IMR-90 (cell line): ENCODE data around the gene MEGF6. TPM values are rescaled to one million over a fixed set of nuclear protein-coding genes. Genes with fewer than 3 reads are reported as not detected.

ENCODE experiments used
- ATAC-seq: fragments of 200-7000 bp; cut with Tn5 transposase; 2 replicates; pipeline ENCODE4 v1.9.1; 2020; ENCODE audit warnings: low read depth, mild to moderate bottlenecking, moderate library complexity
- BruUV-seq: library from RNA; stranded (reverse); fragments of 400-500 nt; replicated peaks from 2 replicates; lab custom pipeline; 2021; lab: Mats Ljungman, UMichigan
- CTCF ChIA-PET: fragments of 300-600 bp; formaldehyde crosslinking; extraction: SDS; loops from one replicate; lab custom pipeline; 2021; ENCODE audit warnings: antibody characterized with exemption; lab: Yijun Ruan, JAX
- POLR2A ChIA-PET: fragments of 300-600 bp; sonication (Branson Sonifier 250); formaldehyde crosslinking; loops from one replicate; lab custom pipeline; 2022; ENCODE audit warnings: antibody characterized with exemption; ENCODE audit not compliant: unreplicated experiment; lab: Charles Lee
- DNase-seq: peaks from one replicate; pipeline ENCODE4 v3.0.0; 2013
- H2AFZ ChIP-seq: replicated peaks from 2 replicates; pipeline ENCODE3; 2013; ENCODE audit warnings: low read length, mild to moderate bottlenecking; ENCODE audit not compliant: poor library complexity
- H2AK5ac ChIP-seq: 2 replicates; pipeline ENCODE4 v1.6.1; 2013; ENCODE audit warnings: low read depth, low read length, inconsistent platforms
- H2AK9ac ChIP-seq: replicated peaks from 2 replicates; pipeline ENCODE3; 2013; ENCODE audit warnings: mild to moderate bottlenecking, low read depth, low read length, moderate library complexity; ENCODE audit not compliant: poor library complexity
- H2BK120ac ChIP-seq: 2 replicates; pipeline ENCODE4 v1.6.1; 2013; ENCODE audit warnings: low read depth, low read length, inconsistent platforms
- H2BK15ac ChIP-seq: 3 replicates; pipeline ENCODE4 v1.6.1; 2013; ENCODE audit warnings: low read depth, low read length, inconsistent platforms
- H2BK20ac ChIP-seq: 2 replicates; pipeline ENCODE4 v1.6.1; 2013; ENCODE audit warnings: low read depth, mild to moderate bottlenecking, inconsistent platforms, low read length, moderate library complexity
- H2BK5ac ChIP-seq: 2 replicates; pipeline ENCODE4 v1.6.1; 2013; ENCODE audit warnings: mild to moderate bottlenecking, low read depth, low read length, inconsistent platforms; ENCODE audit not compliant: poor library complexity, severe bottlenecking
- H3K14ac ChIP-seq: replicated peaks from 2 replicates; pipeline ENCODE4 v1.6.1; 2013; ENCODE audit warnings: low read depth, low read length, inconsistent platforms
- H3K18ac ChIP-seq: 2 replicates; pipeline ENCODE4 v1.6.1; 2013; ENCODE audit warnings: low read depth, low read length, control low read depth
- H3K23ac ChIP-seq: 2 replicates; pipeline ENCODE4 v1.6.1; 2013; ENCODE audit warnings: low read depth, low read length, inconsistent platforms
- H3K27ac ChIP-seq: 2 replicates; pipeline ENCODE4 v1.5.1; 2013; ENCODE audit warnings: mild to moderate bottlenecking, control low read depth, low read length; ENCODE audit not compliant: insufficient read depth
- H3K27me3 ChIP-seq: 2 replicates; pipeline ENCODE4 v1.6.1; 2013; ENCODE audit warnings: low read length; ENCODE audit not compliant: control insufficient read depth, insufficient read depth
- H3K36me3 ChIP-seq: 2 replicates; pipeline ENCODE4 v1.6.1; 2013; ENCODE audit warnings: low read length, mixed read lengths; ENCODE audit not compliant: control insufficient read depth, insufficient read depth
- H3K4ac ChIP-seq: 2 replicates; pipeline ENCODE4 v1.6.1; 2013; ENCODE audit warnings: low read depth, low read length, inconsistent platforms
- H3K4me1 ChIP-seq: 2 replicates; pipeline ENCODE4 v1.6.1; 2013; ENCODE audit warnings: low read length, mixed read lengths; ENCODE audit not compliant: control insufficient read depth, insufficient read depth
- H3K4me2 ChIP-seq: 2 replicates; pipeline ENCODE4 v1.6.1; 2013; ENCODE audit warnings: low read depth, mild to moderate bottlenecking, control low read depth, low read length, moderate library complexity
- H3K4me3 ChIP-seq: 2 replicates; pipeline ENCODE4 v1.5.1; 2013; ENCODE audit warnings: low read depth, mild to moderate bottlenecking, control low read depth, low read length, moderate library complexity; ENCODE audit not compliant: insufficient read depth
- H3K56ac ChIP-seq: 2 replicates; pipeline ENCODE4 v1.6.1; 2013; ENCODE audit warnings: low read length, inconsistent platforms; ENCODE audit not compliant: insufficient read depth; ENCODE audit errors: extremely low read depth
- H3K79me1 ChIP-seq, 2 experiments: 2 replicates each; pipeline ENCODE4 v1.6.1; 2013; ENCODE audit warnings: low read length in 2 of 2, inconsistent platforms in 1 of 2, low read depth in 1 of 2
- H3K9ac ChIP-seq: 2 replicates; pipeline ENCODE4 v1.6.1; 2013; ENCODE audit warnings: low read depth, low read length, control low read depth
- H3K9me1 ChIP-seq: 2 replicates; pipeline ENCODE4 v1.6.1; 2013; ENCODE audit warnings: low read length, inconsistent platforms; ENCODE audit not compliant: insufficient read depth
- H3K9me3 ChIP-seq: 2 replicates; pipeline ENCODE4 v1.6.1; 2013; ENCODE audit warnings: low read length; ENCODE audit not compliant: control insufficient read depth, insufficient read depth
- H4K20me1 ChIP-seq: 2 replicates; pipeline ENCODE4 v1.6.1; 2013; ENCODE audit warnings: low read length, inconsistent platforms; ENCODE audit not compliant: insufficient read depth
- H4K5ac ChIP-seq: 2 replicates; pipeline ENCODE4 v1.6.1; 2013; ENCODE audit warnings: mild to moderate bottlenecking, low read depth, low read length, control low read depth
- H4K8ac ChIP-seq, 2 experiments: 2 replicates each; pipeline ENCODE4 v1.6.1; 2013; ENCODE audit warnings: low read depth in 2 of 2, low read length in 2 of 2, control low read depth in 1 of 2, inconsistent platforms in 1 of 2
- H4K91ac ChIP-seq: 2 replicates; pipeline ENCODE4 v1.6.1; 2013; ENCODE audit warnings: low read depth, low read length, inconsistent platforms; ENCODE audit not compliant: insufficient read depth
- BHLHE40 ChIP-seq: fragments of 150-350 bp; IDR thresholded peaks from 2 replicates; pipeline ENCODE4 v1.6.1; 2016; ENCODE audit warnings: mild to moderate bottlenecking, low read depth, low read length
- CEBPB ChIP-seq: IDR thresholded peaks from 2 replicates; pipeline ENCODE4 v1.6.1; 2012; ENCODE audit warnings: low read depth, low read length, improper control_type of control experiment
- CHD1 ChIP-seq: IDR thresholded peaks from 2 replicates; pipeline ENCODE4 v1.6.1; 2012; ENCODE audit warnings: low read depth, low read length, improper control_type of control experiment
- CTCF ChIP-seq: conservative IDR thresholded peaks from 2 replicates; pipeline ENCODE4 v1.5.1; 2012; ENCODE audit warnings: mild to moderate bottlenecking, low read depth, low read length, improper control_type of control experiment
- ELK1 ChIP-seq: fragments of 150-350 bp; IDR thresholded peaks from 2 replicates; pipeline ENCODE4 v1.6.1; 2016; ENCODE audit warnings: low read depth, mild to moderate bottlenecking, low read length, moderate library complexity, borderline replicate concordance
- FOS ChIP-seq: fragments of 150-350 bp; IDR thresholded peaks from 2 replicates; pipeline ENCODE4 v1.6.1; 2016; ENCODE audit warnings: low read depth, low read length
- MAFK ChIP-seq: IDR thresholded peaks from 2 replicates; pipeline ENCODE4 v1.6.1; 2012; ENCODE audit warnings: low read depth, low read length, improper control_type of control experiment
- MAZ ChIP-seq: IDR thresholded peaks from 2 replicates; pipeline ENCODE4 v1.6.1; 2012; ENCODE audit warnings: low read depth, mild to moderate bottlenecking, low read length, improper control_type of control experiment, moderate library complexity, borderline replicate concordance
- MXI1 ChIP-seq: IDR thresholded peaks from 2 replicates; pipeline ENCODE4 v1.6.1; 2012; ENCODE audit warnings: low read depth, mild to moderate bottlenecking, low read length, moderate library complexity, borderline replicate concordance
- NFE2L2 ChIP-seq: fragments of 150-350 bp; IDR thresholded peaks from 2 replicates; pipeline ENCODE4 v1.6.1; 2016; ENCODE audit warnings: low read depth, mild to moderate bottlenecking, low read length
- POLR2A ChIP-seq: IDR thresholded peaks from 2 replicates; pipeline ENCODE4 v1.6.1; 2012; ENCODE audit warnings: mild to moderate bottlenecking, low read depth, low read length
- RAD21 ChIP-seq: IDR thresholded peaks from 2 replicates; pipeline ENCODE4 v1.6.1; 2012; ENCODE audit warnings: low read length, improper control_type of control experiment
- RCOR1 ChIP-seq: IDR thresholded peaks from 2 replicates; pipeline ENCODE4 v1.6.1; 2012; ENCODE audit warnings: mild to moderate bottlenecking, low read length, improper control_type of control experiment; ENCODE audit not compliant: insufficient replicate concordance
- RFX5 ChIP-seq: IDR thresholded peaks from 2 replicates; pipeline ENCODE4 v1.8.0; 2012; ENCODE audit warnings: low read depth, mild to moderate bottlenecking, low read length, moderate library complexity
- SMC3 ChIP-seq: fragments of 150-350 bp; IDR thresholded peaks from 2 replicates; pipeline ENCODE4 v1.6.1; 2016; ENCODE audit warnings: low read depth, mild to moderate bottlenecking, antibody characterized with exemption, low read length, moderate library complexity
- USF2 ChIP-seq: fragments of 150-350 bp; IDR thresholded peaks from 2 replicates; pipeline ENCODE4 v1.6.1; 2017; ENCODE audit warnings: mild to moderate bottlenecking, antibody characterized with exemption, low read length, low read depth
- WGBS, 2 experiments: methylation state at CpG; one replicate each; pipeline versions ENCODE4 v1.1.5 to v1.1.7; 2013; ENCODE audit warnings: missing lambda C conversion rate in 2 of 2; ENCODE audit not compliant: insufficient read length in 1 of 2; ENCODE audit errors: extremely low coverage in 2 of 2; 5-methylcytosine and 5-hydroxymethylcytosine counted together
- dilution Hi-C: fragments of 300-500 bp; cut with HindIII; formaldehyde crosslinking; loops from one replicate; pipeline ENCODE4 v1.14.3; 2018; ENCODE audit warnings: low sequenced_read_pairs; ENCODE audit not compliant: unreplicated experiment
- in situ Hi-C: fragments of 300-500 bp; cut with MboI; formaldehyde crosslinking; loops from 3 replicates; pipeline ENCODE4 v1.14.3; 2019; ENCODE audit warnings: low sequenced_read_pairs, inconsistent platforms, mixed read lengths
- intact Hi-C: fragments of 100-400 bp; cut with micrococcal nuclease; formaldehyde crosslinking; loops from 2 replicates; pipeline ENCODE4 v1.10.0; 2022
- polyA plus RNA-seq, 3 experiments: library from polyadenylated mRNA; depleted of rRNA; stranded (reverse); fragments of >200 nt; gene quantifications; 2 replicates each; pipeline ENCODE4 v1.2.3, GENCODE V29; 2012; ENCODE audit warnings: low replicate concordance in 1 of 3
- total RNA-seq: library from RNA; depleted of rRNA; stranded (reverse); fragments of >200 nt; gene quantifications from 2 replicates; pipeline ENCODE4 v1.2.3, GENCODE V29; 2012

MEGF6 gene
- total and polyA plus RNA-seq, 2 of the 4 experiments (the other 2 are of a cell fraction), result 0.72 to 4.1 TPM

GRCh38 chr1:3476666-3477065 lies 134.6 kb downstream of the MEGF6 start:
- WGBS, 2 experiments, result no CpG with 5 or more reads among the region's 16 CpGs
- H4K91ac ChIP-seq, result no peak overlapping the region
- CTCF ChIA-PET, result no interaction called here

More at GRCh38 chr1:3476666-3477065, 134.6 kb downstream of the MEGF6 start:
- no peak overlapping the region for H2AFZ ChIP-seq
- TF ChIP-seq USF2 (no peak), RAD21 (no peak), CEBPB (no peak), RCOR1 (no peak), RFX5 (no peak), MAFK (no peak), CTCF (no peak), MAZ (no peak), CHD1 (no peak), NFE2L2 (no peak), POLR2A (no peak), MXI1 (no peak), SMC3 (no peak), FOS (no peak), BHLHE40 (no peak), ELK1 (no peak)
- intact Hi-C loops, result no loop called here
- no peak overlapping the region for H3K9ac ChIP-seq
- H3K14ac ChIP-seq, result no peak overlapping the region
- no peak overlapping the region for H3K4me3 ChIP-seq
- H2BK20ac ChIP-seq, result no peak overlapping the region
- no peak overlapping the region for H3K4ac ChIP-seq
- H3K79me1 ChIP-seq, result no peaks in the 10 kb centered on the region
- no peak overlapping the region for H2AK9ac ChIP-seq
- H2BK5ac ChIP-seq, result no peak overlapping the region
- no peaks in the 10 kb centered on the region for H3K9me3 ChIP-seq
- no peak overlapping the region for H3K56ac ChIP-seq
- peaks cover 3% of the 10 kb centered on the region; the same call in 1 of the 2 replicates for H3K9me1 ChIP-seq
- no peak overlapping the region for H3K4me2 ChIP-seq
- no peak overlapping the region for H2BK120ac ChIP-seq
- in situ Hi-C loops, result no loop called here
- H3K4me1 ChIP-seq, result peaks cover 7% of the 10 kb centered on the region; the same call in 1 of the 2 replicates
- no peak overlapping the region for H3K23ac ChIP-seq
- no peak for ATAC-seq
- no peak overlapping the region for H4K8ac ChIP-seq
- no peak overlapping the region for H4K5ac ChIP-seq
- H2AK5ac ChIP-seq, result no peak overlapping the region
- no peaks in the 10 kb centered on the region; the same call in 1 of the 2 replicates for H4K20me1 ChIP-seq
- no peaks in the 10 kb centered on the region for H3K36me3 ChIP-seq
- POLR2A ChIA-PET, result no interaction called here
- DNase-seq, result no peak
- BruUV-seq, result no TSS peak
- no peak overlapping the region for H3K27ac ChIP-seq
- H3K27me3 ChIP-seq, result peaks cover 2% of the 10 kb centered on the region; the same call in 1 of the 2 replicates
- no peak overlapping the region for H3K18ac ChIP-seq
- no peak overlapping the region for H2BK15ac ChIP-seq
- dilution Hi-C loops, result no loop called here
